B cell (primary cell): ENCODE data around the gene ITPR1.

Experiments used
- CTCF ChIP-seq: fragments of 200-600 bp; IDR thresholded peaks from one replicate; pipeline ENCODE4 v1.8.0; 2022; ENCODE audit warnings: antibody characterized with exemption, mild to moderate bottlenecking
- EZH2 ChIP-seq: IDR thresholded peaks from 2 replicates; pipeline ENCODE4 v1.6.1; 2012; ENCODE audit warnings: borderline replicate concordance, low read depth, mild to moderate bottlenecking, moderate library complexity, low read length; ENCODE audit not compliant: insufficient read depth, poor library complexity, severe bottlenecking

- TF ChIP-seq CTCF, result no peak
- TF ChIP-seq EZH2, result no peak
These were observed 219.0 kb downstream of the ITPR1 start for GRCh38 chr3:4712109-4712508.
